OCI-LY3 (cell line): ENCODE measurements around the gene CAMK2G.

Experiments
- CTCF ChIP-seq: fragments of 200-600, 300-600 bp; sonication (generic); IDR thresholded peaks from 2 replicates; pipeline ENCODE4 v1.5.1; 2014; ENCODE audit warnings: antibody characterized with exemption, low read length, low read depth
- EZH2phosphoT487 ChIP-seq: fragments of 200-600 bp; shearing (Covaris generic); IDR thresholded peaks from 2 replicates; pipeline ENCODE4 v1.6.1; 2018; ENCODE audit warnings: antibody characterized with exemption, mixed run types, low read depth

- TF ChIP-seq CTCF (no peak), EZH2phosphoT487 (no peak)
Measured at GRCh38 chr10:73863039-73863817, 11.1 kb downstream of the CAMK2G start.
